Pons (tissue), 1 donor: ENCODE measurements around the gene SLC9A8.
"Not testable (repeated sequence)": the region's sequence is repeated elsewhere in the genome, so short reads cannot be mapped to it uniquely, and the experiment has no call there.

Experiments
- DNase-seq: peaks from one replicate; pipeline ENCODE4 v3.0.0-alpha.2; 2016; ENCODE audit warnings: low spot score

Gene SLC9A8

GRCh38 chr20:49895474-49896093 lies 83.0 kb downstream of the SLC9A8 start:
- not testable (repeated sequence) for DNase-seq

- no peak for DNase-seq
These were observed 83.6 kb downstream of the SLC9A8 start for GRCh38 chr20:49896204-49896603.

- DNase-seq, result no peak
These were observed 87.1 kb downstream of the SLC9A8 start for GRCh38 chr20:49899541-49900383.

- no peak for DNase-seq
These were observed 89.0 kb downstream of the SLC9A8 start for GRCh38 chr20:49901588-49901987.

GRCh38 chr20:49904440-49905214 lies 92.0 kb downstream of the SLC9A8 start:
- DNase-seq, result no peak

- DNase-seq, result no peak
These were observed 92.9 kb downstream of the SLC9A8 start for GRCh38 chr20:49905415-49906091.

- DNase-seq, result no peak
These were observed 93.5 kb downstream of the SLC9A8 start for GRCh38 chr20:49906101-49906604.

- no peak for DNase-seq
These were observed 94.1 kb downstream of the SLC9A8 start for GRCh38 chr20:49906615-49907154.

- no peak for DNase-seq
These were observed 95.0 kb downstream of the SLC9A8 start for GRCh38 chr20:49907405-49908257.

GRCh38 chr20:49908258-49908565 lies 95.6 kb downstream of the SLC9A8 start:
- no peak for DNase-seq

GRCh38 chr20:49909499-49910339 lies 97.1 kb downstream of the SLC9A8 start:
- peak; percentile 83 for DNase-seq

GRCh38 chr20:49910340-49910706 lies 97.7 kb downstream of the SLC9A8 start:
- no peak for DNase-seq

- DNase-seq, result peak; percentile 89
These were observed 100.9 kb downstream of the SLC9A8 start for GRCh38 chr20:49913399-49914047.

- no peak for DNase-seq
These were observed 101.9 kb downstream of the SLC9A8 start for GRCh38 chr20:49914310-49915117.

GRCh38 chr20:49915118-49915379 lies 102.4 kb downstream of the SLC9A8 start:
- DNase-seq, result no peak

- peak; percentile 93 for DNase-seq
These were observed 102.9 kb downstream of the SLC9A8 start, which contains the start of gene SPATA2 for GRCh38 chr20:49915380-49916145. Gene SPATA2, minus strand, starts transcription at chr20:49915529. Its CDS starts 7,039 bp downstream, at chr20:49908490.

- no peak for DNase-seq
These were observed 103.7 kb downstream of the SLC9A8 start for GRCh38 chr20:49916146-49917002.
